ENCODE results near the gene UBAP2.

The UBAP2 gene

GRCh38 chr9:33913541-33913940 is 135.1 kb downstream of the UBAP2 start:
- Histone ChIP-seq H3K36me3 (replicated peaks; ENCODE audit: insufficient read depth, low read length) (no peaks in the 10 kb centered on the region; the same call in 1 of the 2 replicates), H3K27ac (ENCODE audit: low read length) (no peak overlapping the region), H3F3A (ENCODE audit: insufficient read depth, low read length) (no peaks in the 10 kb centered on the region), H3K9ac (ENCODE audit: low read length) (no peak overlapping the region), H3K9me3 (replicated peaks; ENCODE audit: insufficient read depth, low read length) (no peaks in the 10 kb centered on the region), H3K4me2 (ENCODE audit: low read depth, low read length) (no peak overlapping the region), H3K9me2 (replicated peaks; ENCODE audit: insufficient read depth, low read length) (no peaks in the 10 kb centered on the region), H3K4me1 (ENCODE audit: low read length) (no peaks in the 10 kb centered on the region), H4K20me1 (ENCODE audit: insufficient read depth, low read length) (no peaks in the 10 kb centered on the region), H3K4me3 (ENCODE audit: low read length) (no peak overlapping the region), H3K79me2 (ENCODE audit: low read length) (0 out of 2 replicates have a peak, but pooled peaks cover 12% of the 10 kb centered on the region), H2AFZ (ENCODE audit: low read length) (no peak overlapping the region), H3K27me3 (replicated peaks; ENCODE audit: insufficient read depth, low read length) (no peaks in the 10 kb centered on the region)
- TF ChIP-seq EZH2 (optimal IDR thresholded peaks at IDR 0.05; ENCODE audit: low read depth, low read length), result no peak
- TF ChIP-seq EZH2phosphoT487 (IDR thresholded peaks at IDR 0.05; ENCODE audit: low read length), result no peak
- TF ChIP-seq, protein P1, sequence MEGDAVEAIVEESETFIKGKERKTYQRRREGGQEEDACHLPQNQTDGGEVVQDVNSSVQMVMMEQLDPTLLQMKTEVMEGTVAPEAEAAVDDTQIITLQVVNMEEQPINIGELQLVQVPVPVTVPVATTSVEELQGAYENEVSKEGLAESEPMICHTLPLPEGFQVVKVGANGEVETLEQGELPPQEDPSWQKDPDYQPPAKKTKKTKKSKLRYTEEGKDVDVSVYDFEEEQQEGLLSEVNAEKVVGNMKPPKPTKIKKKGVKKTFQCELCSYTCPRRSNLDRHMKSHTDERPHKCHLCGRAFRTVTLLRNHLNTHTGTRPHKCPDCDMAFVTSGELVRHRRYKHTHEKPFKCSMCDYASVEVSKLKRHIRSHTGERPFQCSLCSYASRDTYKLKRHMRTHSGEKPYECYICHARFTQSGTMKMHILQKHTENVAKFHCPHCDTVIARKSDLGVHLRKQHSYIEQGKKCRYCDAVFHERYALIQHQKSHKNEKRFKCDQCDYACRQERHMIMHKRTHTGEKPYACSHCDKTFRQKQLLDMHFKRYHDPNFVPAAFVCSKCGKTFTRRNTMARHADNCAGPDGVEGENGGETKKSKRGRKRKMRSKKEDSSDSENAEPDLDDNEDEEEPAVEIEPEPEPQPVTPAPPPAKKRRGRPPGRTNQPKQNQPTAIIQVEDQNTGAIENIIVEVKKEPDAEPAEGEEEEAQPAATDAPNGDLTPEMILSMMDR (IDR thresholded peaks at IDR 0.05; ENCODE audit: low read length), result no peak
- no peak for DNase-seq

DNA sequence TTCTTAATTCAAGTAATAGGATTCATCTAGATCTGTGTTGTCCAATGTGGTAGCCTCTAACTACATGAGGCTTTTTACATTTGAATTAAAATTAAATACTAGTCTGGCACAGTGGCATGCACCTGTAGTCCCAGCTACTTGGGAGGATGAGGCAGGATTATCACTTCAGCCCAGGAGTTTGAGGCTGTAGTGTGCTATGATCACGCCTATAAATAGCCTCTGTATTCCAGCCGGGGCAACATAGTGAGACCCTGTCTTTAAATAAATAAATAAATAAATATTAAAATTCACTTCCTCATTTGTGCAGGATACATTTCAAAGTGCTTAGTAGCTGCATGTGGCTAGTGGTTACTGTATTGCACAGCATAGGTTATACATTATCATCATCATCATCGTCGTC is 139.9 kb downstream of the UBAP2 start:
- Histone ChIP-seq H4K20me1 (ENCODE audit: insufficient read depth, low read length) (no peaks in the 10 kb centered on the region), H3K9me3 (replicated peaks; ENCODE audit: insufficient read depth, low read length) (no peaks in the 10 kb centered on the region), H3K4me2 (ENCODE audit: low read depth, low read length) (no peak overlapping the region), H3K79me2 (ENCODE audit: low read length) (peaks cover 34% of the 10 kb centered on the region), H3K9me2 (replicated peaks; ENCODE audit: insufficient read depth, low read length) (no peaks in the 10 kb centered on the region), H3K27me3 (replicated peaks; ENCODE audit: insufficient read depth, low read length) (no peaks in the 10 kb centered on the region), H3K4me3 (ENCODE audit: low read length) (no peak overlapping the region), H3K4me1 (ENCODE audit: low read length) (no peaks in the 10 kb centered on the region), H3K9ac (ENCODE audit: low read length) (no peak overlapping the region), H3K36me3 (replicated peaks; ENCODE audit: insufficient read depth, low read length) (no peaks in the 10 kb centered on the region), H3K27ac (ENCODE audit: low read length) (no peak overlapping the region), H2AFZ (ENCODE audit: low read length) (no peak overlapping the region), H3F3A (ENCODE audit: insufficient read depth, low read length) (no peaks in the 10 kb centered on the region)
- TF ChIP-seq, protein P1 (IDR thresholded peaks at IDR 0.05; ENCODE audit: low read length), result no peak
- TF ChIP-seq EZH2 (optimal IDR thresholded peaks at IDR 0.05; ENCODE audit: low read depth, low read length) (no peak), EZH2phosphoT487 (IDR thresholded peaks at IDR 0.05; ENCODE audit: low read length) (no peak)
- DNase-seq, result no peak

DNA sequence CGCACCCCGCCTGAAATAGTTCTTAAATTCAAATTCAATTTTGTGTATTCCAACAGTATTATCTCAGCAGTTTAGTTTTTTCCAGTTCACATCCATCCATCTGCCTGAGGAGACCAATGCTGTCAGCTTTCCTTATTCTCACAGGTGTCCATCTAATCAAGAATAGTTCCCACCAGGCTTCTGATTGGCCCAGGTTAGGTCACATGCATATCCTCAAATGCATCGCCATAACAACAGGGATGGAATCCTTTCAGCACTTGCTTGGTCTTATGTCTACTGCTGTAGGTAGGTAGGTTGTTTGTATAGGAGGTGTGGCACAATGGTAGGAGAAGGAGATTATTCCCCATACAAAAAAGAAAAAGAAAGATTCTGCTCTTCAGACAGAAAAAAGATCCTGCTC is 140.6 kb downstream of the UBAP2 start:
- DNase-seq, result no peak

More for the DNA sequence above, 140.6 kb downstream of the UBAP2 start:
- Histone ChIP-seq H3K9ac (ENCODE audit: low read length) (no peak overlapping the region), H3K4me1 (ENCODE audit: low read length) (no peaks in the 10 kb centered on the region), H3K36me3 (replicated peaks; ENCODE audit: insufficient read depth, low read length) (no peaks in the 10 kb centered on the region), H3K4me2 (ENCODE audit: low read depth, low read length) (no peak overlapping the region), H4K20me1 (ENCODE audit: insufficient read depth, low read length) (no peaks in the 10 kb centered on the region), H3K4me3 (ENCODE audit: low read length) (no peak overlapping the region), H3K79me2 (ENCODE audit: low read length) (peaks cover 39% of the 10 kb centered on the region), H3K9me3 (replicated peaks; ENCODE audit: insufficient read depth, low read length) (no peaks in the 10 kb centered on the region), H3F3A (ENCODE audit: insufficient read depth, low read length) (no peaks in the 10 kb centered on the region), H3K9me2 (replicated peaks; ENCODE audit: insufficient read depth, low read length) (no peaks in the 10 kb centered on the region), H3K27me3 (replicated peaks; ENCODE audit: insufficient read depth, low read length) (no peaks in the 10 kb centered on the region), H2AFZ (ENCODE audit: low read length) (no peak overlapping the region), H3K27ac (ENCODE audit: low read length) (no peak overlapping the region)
- TF ChIP-seq EZH2 (optimal IDR thresholded peaks at IDR 0.05; ENCODE audit: low read depth, low read length), result no peak
- no peak for TF ChIP-seq EZH2phosphoT487 (IDR thresholded peaks at IDR 0.05; ENCODE audit: low read length)
- TF ChIP-seq, protein P1 (IDR thresholded peaks at IDR 0.05; ENCODE audit: low read length), result no peak
